Kidney (tissue), 14 donors: Measurements from ENCODE around the gene PI4K2A. TPM values are rescaled to one million over a fixed set of nuclear protein-coding genes. Genes with fewer than 3 reads are reported as not detected.

Source experiments
- DNase-seq, 5 donors: peaks; one replicate each; pipeline ENCODE4 v3.0.0-alpha.2; 2013 to 2020
- FAIRE-seq: peaks from 2 replicates; lab custom pipeline; 2012; peaks lifted over from hg19 to GRCh38; lab: Jason Lieb, UNC
- H3K27ac ChIP-seq, 2 donors: one replicate each; pipeline ENCODE4 v1.7.0; 2013; ENCODE audit warnings: low read depth in 2 of 2, low read length in 2 of 2, inconsistent platforms in 1 of 2
- H3K27me3 ChIP-seq: one replicate; pipeline ENCODE4 v1.7.1; 2013; ENCODE audit warnings: low read length, inconsistent platforms; ENCODE audit not compliant: control insufficient read depth, insufficient read depth
- H3K36me3 ChIP-seq, 3 donors: one replicate each; pipeline versions ENCODE4 v1.7.0 to v1.7.1; 2013; ENCODE audit warnings: low read length in 3 of 3, control low read depth in 1 of 3, inconsistent platforms in 1 of 3; ENCODE audit not compliant: insufficient read depth in 3 of 3, control insufficient read depth in 2 of 3
- H3K4me1 ChIP-seq, 3 donors: one replicate each; pipeline versions ENCODE4 v1.7.0 to v1.7.1; 2013; ENCODE audit warnings: low read length in 3 of 3, inconsistent platforms in 1 of 3, low read depth in 1 of 3; ENCODE audit not compliant: control insufficient read depth in 2 of 3, insufficient read depth in 2 of 3
- H3K4me3 ChIP-seq, 3 donors: one replicate each; pipeline versions ENCODE4 v1.7.0 to v1.8.1; 2013; ENCODE audit warnings: low read length in 3 of 3, control low read depth in 1 of 3, inconsistent platforms in 1 of 3
- H3K9ac ChIP-seq, 3 donors: one replicate each; pipeline versions ENCODE4 v1.7.0 to v1.7.1; 2013; ENCODE audit warnings: low read length in 3 of 3, control low read depth in 1 of 3, inconsistent platforms in 1 of 3
- H3K9me3 ChIP-seq, 3 donors: one replicate each; pipeline versions ENCODE4 v1.7.0 to v1.7.1; 2013; ENCODE audit warnings: low read length in 3 of 3, control low read depth in 1 of 3, inconsistent platforms in 1 of 3; ENCODE audit not compliant: control insufficient read depth in 2 of 3, insufficient read depth in 1 of 3
- intact Hi-C: fragments of 100-400 bp; cut with DNase I; formaldehyde crosslinking; loops from one replicate; pipeline ENCODE4 v1.11.1; 2022
- polyA plus RNA-seq: library from polyadenylated mRNA; stranded (reverse); fragments of 350-450 nt; fragmentation: Illumina TruSeq; extraction: RNeasy Lipid Tissue Mini Kit (QIAGEN cat#74804); gene quantifications from one replicate; pipeline ENCODE4 v1.2.3, GENCODE V29; 2014; ENCODE audit warnings: low read depth, low replicate concordance; ENCODE audit not compliant: insufficient read depth
- total RNA-seq: library from RNA; stranded (reverse); fragmentation: NEBNext Ultra II Directional; extraction: Animal tissue kit (Norgen Biotek cat#: 25700); gene quantifications from one replicate; pipeline ENCODE4 v1.2.1, GENCODE V29; 2021
- TF ChIP-seq, protein P1 (sequence below): IDR thresholded peaks from 3 replicates; pipeline ENCODE4 v1.5.1; 2012; ENCODE audit warnings: mild to moderate bottlenecking, moderate library complexity, borderline replicate concordance; ENCODE audit not compliant: insufficient read depth; ENCODE audit errors: extremely low read depth
- donor health status: control.
- donor health status: control.
- donor health status: control.
- donor health status: control.
- donor health status: control.
- donor health status: DM: yes; HTN: yes; CAD: no.
- donor health status: Normal renal cell carcinoma (clear cell type).

Gene PI4K2A
- total and polyA plus RNA-seq, 2 donors from 2014 or later = 14.2 to 17.3 TPM

- FAIRE-seq = no peak
These were observed 67.7 kb downstream of the PI4K2A start for GRCh38 chr10:97708167-97708566.

DNA sequence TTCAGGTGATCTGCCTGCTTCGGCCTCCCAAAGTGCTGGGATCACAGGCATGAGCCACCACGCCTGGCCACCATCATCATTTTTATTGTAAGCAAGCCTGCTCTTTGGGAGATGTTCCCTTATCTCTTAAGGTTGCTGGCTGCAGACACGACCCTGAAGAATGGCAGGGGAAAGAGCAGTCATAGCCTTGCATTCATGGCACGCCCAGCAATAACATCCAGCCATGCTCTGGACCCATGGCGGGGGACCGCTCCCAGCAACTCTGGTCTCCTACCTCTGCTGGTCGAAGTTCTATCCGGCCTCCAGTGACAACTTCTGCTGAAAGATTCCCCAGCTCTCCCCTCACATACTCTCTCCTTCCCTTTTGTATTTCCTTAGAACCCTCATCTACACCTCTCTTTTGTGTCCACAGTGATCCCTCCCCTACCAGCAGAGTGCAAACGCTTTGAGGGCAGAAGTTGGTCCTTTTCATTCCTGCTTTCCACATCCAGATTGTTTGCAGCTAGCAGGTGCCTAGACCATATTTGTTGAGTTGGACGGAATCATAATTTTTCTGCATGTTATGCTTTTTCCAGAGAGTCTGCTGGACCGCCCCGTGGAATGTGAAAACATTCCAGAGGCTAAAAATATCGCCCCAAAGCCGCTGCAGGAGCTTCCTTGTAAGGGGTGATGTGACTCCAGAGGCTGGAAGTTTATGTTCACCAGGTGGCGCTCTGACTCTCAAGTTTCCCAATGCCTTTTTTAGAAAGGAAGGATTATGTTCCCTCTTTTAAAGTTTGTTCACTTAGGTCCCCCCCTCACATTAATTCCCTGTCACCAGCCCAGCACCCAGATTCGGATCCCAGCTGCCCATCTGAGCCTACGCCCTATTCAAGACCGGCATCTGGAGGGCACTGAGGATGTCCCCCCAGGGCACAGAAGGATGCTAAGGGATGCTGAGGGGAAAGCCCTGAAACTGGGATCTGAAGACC is 68.8 kb downstream of the PI4K2A start:
- no peak overlapping the region for H3K4me3 ChIP-seq
- FAIRE-seq = no peak
- intact Hi-C loops = no loop called here
- no peak overlapping the region for H3K9ac ChIP-seq
- H3K4me1 ChIP-seq = peaks cover 0 to 10% (median 0%) of the 10 kb centered on the region in 3 donors
- peak; percentile 59 to 92 (median 75) for DNase-seq
- TF ChIP-seq, protein P1, sequence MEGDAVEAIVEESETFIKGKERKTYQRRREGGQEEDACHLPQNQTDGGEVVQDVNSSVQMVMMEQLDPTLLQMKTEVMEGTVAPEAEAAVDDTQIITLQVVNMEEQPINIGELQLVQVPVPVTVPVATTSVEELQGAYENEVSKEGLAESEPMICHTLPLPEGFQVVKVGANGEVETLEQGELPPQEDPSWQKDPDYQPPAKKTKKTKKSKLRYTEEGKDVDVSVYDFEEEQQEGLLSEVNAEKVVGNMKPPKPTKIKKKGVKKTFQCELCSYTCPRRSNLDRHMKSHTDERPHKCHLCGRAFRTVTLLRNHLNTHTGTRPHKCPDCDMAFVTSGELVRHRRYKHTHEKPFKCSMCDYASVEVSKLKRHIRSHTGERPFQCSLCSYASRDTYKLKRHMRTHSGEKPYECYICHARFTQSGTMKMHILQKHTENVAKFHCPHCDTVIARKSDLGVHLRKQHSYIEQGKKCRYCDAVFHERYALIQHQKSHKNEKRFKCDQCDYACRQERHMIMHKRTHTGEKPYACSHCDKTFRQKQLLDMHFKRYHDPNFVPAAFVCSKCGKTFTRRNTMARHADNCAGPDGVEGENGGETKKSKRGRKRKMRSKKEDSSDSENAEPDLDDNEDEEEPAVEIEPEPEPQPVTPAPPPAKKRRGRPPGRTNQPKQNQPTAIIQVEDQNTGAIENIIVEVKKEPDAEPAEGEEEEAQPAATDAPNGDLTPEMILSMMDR = peak; percentile 55
- H3K27ac ChIP-seq = peak overlapping the region in 1 of 2 donors; percentile 72
- no peaks in the 10 kb centered on the region for H3K27me3 ChIP-seq
- H3K9me3 ChIP-seq = no peaks in the 10 kb centered on the region
- no peaks in the 10 kb centered on the region for H3K36me3 ChIP-seq

More at GRCh38 chr10:97708167-97708566, 67.7 kb downstream of the PI4K2A start:
- no peak overlapping the region for H3K27ac ChIP-seq
- no peaks in the 10 kb centered on the region for H3K9me3 ChIP-seq
- no peak for DNase-seq
- H3K4me3 ChIP-seq = no peak overlapping the region
- intact Hi-C loops = no loop called here
- H3K27me3 ChIP-seq = no peaks in the 10 kb centered on the region
- peaks cover 0 to 7% (median 0%) of the 10 kb centered on the region in 3 donors for H3K4me1 ChIP-seq
- no peak overlapping the region for H3K9ac ChIP-seq
- H3K36me3 ChIP-seq = no peaks in the 10 kb centered on the region
- TF ChIP-seq, protein P1 = no peak

DNA sequence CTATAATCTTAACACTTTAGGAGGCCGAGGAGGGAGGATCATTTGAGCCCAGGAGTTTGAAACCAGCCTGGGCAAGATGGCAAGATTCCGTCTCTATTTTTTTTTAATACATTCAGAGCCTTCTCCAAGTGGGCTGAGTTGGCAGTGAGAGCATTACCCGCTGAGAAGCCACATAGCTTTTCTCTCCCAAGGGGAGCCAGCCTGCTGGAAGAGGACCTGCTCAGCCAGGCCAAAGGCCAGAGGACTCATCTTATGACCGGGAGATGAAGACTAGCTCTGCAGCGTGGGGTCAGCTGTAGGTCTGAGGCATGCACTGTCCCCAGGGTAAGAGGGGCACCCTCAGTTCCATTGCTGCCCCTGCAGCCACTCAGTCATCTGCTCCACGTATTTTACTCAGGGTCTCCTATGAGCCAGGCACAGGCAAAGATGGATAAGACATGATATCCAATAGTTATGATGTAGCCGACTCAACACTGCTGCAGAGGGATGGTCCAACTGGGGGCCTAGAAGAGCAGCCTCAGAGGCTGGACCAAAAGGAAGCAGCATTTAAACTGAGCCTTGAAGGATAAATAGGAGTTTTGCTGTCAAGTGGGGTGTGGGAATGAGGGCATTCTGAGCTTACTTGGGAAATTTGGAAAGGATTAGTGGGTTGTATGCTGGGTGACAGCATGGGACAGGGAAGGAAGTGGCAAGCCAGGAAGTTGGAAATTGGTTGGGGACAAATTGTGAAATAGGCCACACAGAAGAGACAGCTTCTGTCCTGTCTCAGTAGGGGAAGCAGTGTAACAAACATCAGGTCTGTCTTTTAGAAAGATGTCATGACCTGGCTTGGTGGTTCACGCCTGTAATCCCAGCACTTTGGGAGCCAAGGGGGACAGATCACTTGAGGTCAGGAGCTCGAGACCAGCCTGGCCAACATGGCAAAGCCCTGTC is 71.4 kb downstream of the PI4K2A start:
- FAIRE-seq (no peak), DNase-seq (no peak)
- Histone ChIP-seq H3K4me1 (peaks cover 0 to 10% (median 0%) of the 10 kb centered on the region in 3 donors), H3K4me3 (no peak overlapping the region), H3K9me3 (no peaks in the 10 kb centered on the region), H3K27ac (no peak overlapping the region), H3K27me3 (no peaks in the 10 kb centered on the region), H3K9ac (no peak overlapping the region), H3K36me3 (no peaks in the 10 kb centered on the region)
- TF ChIP-seq, protein P1 = no peak
- intact Hi-C loops = no loop called here
